DOHH2 (cell line): ENCODE results near the gene UBTD1.
"Not testable (repeated sequence)": the region's sequence is repeated elsewhere in the genome, so short reads cannot be mapped to it uniquely, and the experiment has no call there.

ENCODE experiments used
- H3F3A ChIP-seq: fragments of 200-600 bp; sonication (generic), shearing (Covaris generic); 2 replicates; pipeline ENCODE4 v1.6.0; 2016; ENCODE audit warnings: antibody characterized with exemption, mild to moderate bottlenecking; ENCODE audit not compliant: control insufficient read depth, insufficient read depth
- H3K27ac ChIP-seq: fragments of 200-600 bp; sonication (generic); 2 replicates; pipeline ENCODE4 v1.5.1; 2014; ENCODE audit warnings: low read depth, mild to moderate bottlenecking, low read length, moderate library complexity
- H3K27me3 ChIP-seq: fragments of 200-600 bp; sonication (generic); 2 replicates; pipeline ENCODE4 v1.6.1; 2014; ENCODE audit warnings: mild to moderate bottlenecking, low read length, mixed read lengths; ENCODE audit not compliant: control insufficient read depth
- H3K36me3 ChIP-seq: fragments of 200-600 bp; sonication (generic); 2 replicates; pipeline ENCODE4 v1.6.1; 2014; ENCODE audit warnings: mild to moderate bottlenecking, low read length, moderate library complexity, mixed read lengths; ENCODE audit not compliant: control insufficient read depth
- H3K4me1 ChIP-seq: fragments of 200-600 bp; sonication (generic); 2 replicates; pipeline ENCODE4 v1.6.1; 2014; ENCODE audit warnings: mild to moderate bottlenecking, low read length, mixed read lengths; ENCODE audit not compliant: control insufficient read depth
- H3K4me2 ChIP-seq: fragments of 200-600 bp; sonication (generic); 2 replicates; pipeline ENCODE4 v1.6.0; 2014; ENCODE audit warnings: mild to moderate bottlenecking, low read length, moderate library complexity
- H3K4me3 ChIP-seq: fragments of 200-600 bp; sonication (generic); 2 replicates; pipeline ENCODE4 v1.5.1; 2014; ENCODE audit warnings: mild to moderate bottlenecking, low read length, mixed read lengths
- H3K79me2 ChIP-seq: fragments of 200-600 bp; sonication (generic); 2 replicates; pipeline ENCODE4 v1.6.1; 2014; ENCODE audit warnings: mild to moderate bottlenecking, low read length, mixed read lengths; ENCODE audit not compliant: control insufficient read depth
- H3K9me2 ChIP-seq: fragments of 200-600 bp; sonication (generic); replicated peaks from 2 replicates; pipeline ENCODE4 v1.6.1; 2014; ENCODE audit warnings: mild to moderate bottlenecking, low read length, mixed read lengths; ENCODE audit not compliant: control insufficient read depth
- H3K9me3 ChIP-seq: fragments of 200-600 bp; sonication (generic); 2 replicates; pipeline ENCODE4 v1.6.1; 2014; ENCODE audit warnings: antibody characterized with exemption, low read length, mixed read lengths; ENCODE audit not compliant: control insufficient read depth, insufficient read depth
- H4K20me1 ChIP-seq: fragments of 200-600 bp; sonication (generic); 2 replicates; pipeline ENCODE4 v1.6.0; 2014; ENCODE audit warnings: low read depth, mild to moderate bottlenecking, antibody characterized with exemption, low read length, moderate library complexity; ENCODE audit not compliant: control insufficient read depth, insufficient read depth
- CTCF ChIP-seq: fragments of 200-600 bp; sonication (generic); IDR thresholded peaks from one replicate; pipeline ENCODE4 v1.5.1; 2014; ENCODE audit warnings: antibody characterized with exemption, mild to moderate bottlenecking, low read depth, low read length; ENCODE audit not compliant: poor library complexity, severe bottlenecking
- EZH2phosphoT487 ChIP-seq: fragments of 200-600 bp; sonication (generic); IDR thresholded peaks from 2 replicates; pipeline ENCODE4 v1.6.1; 2017; ENCODE audit warnings: borderline replicate concordance, mild to moderate bottlenecking, antibody characterized with exemption, low read length, moderate library complexity, mixed read lengths

The UBTD1 gene

GRCh38 chr10:97474918-97475317 lies 23.8 kb upstream of the UBTD1 start:
- H3K79me2 ChIP-seq: no peaks in the 10 kb centered on the region
- H4K20me1 ChIP-seq: no peaks in the 10 kb centered on the region
- H3K27ac ChIP-seq: no peak overlapping the region
- no peaks in the 10 kb centered on the region for H3K9me3 ChIP-seq
- H3F3A ChIP-seq: no peaks in the 10 kb centered on the region
- no peaks in the 10 kb centered on the region for H3K27me3 ChIP-seq
- H3K4me2 ChIP-seq: no peak overlapping the region
- no peak overlapping the region for H3K4me3 ChIP-seq
- no peaks in the 10 kb centered on the region for H3K9me2 ChIP-seq
- H3K36me3 ChIP-seq: peaks cover 89% of the 10 kb centered on the region
- H3K4me1 ChIP-seq: no peaks in the 10 kb centered on the region
- TF ChIP-seq CTCF: no peak
- TF ChIP-seq EZH2phosphoT487: no peak

- no peaks in the 10 kb centered on the region for H3K27me3 ChIP-seq
- H3K9me3 ChIP-seq: no peaks in the 10 kb centered on the region
- H4K20me1 ChIP-seq: no peaks in the 10 kb centered on the region
- H3K36me3 ChIP-seq: peaks cover 90% of the 10 kb centered on the region
- no peak overlapping the region for H3K4me2 ChIP-seq
- no peak overlapping the region for H3K4me3 ChIP-seq
- H3K27ac ChIP-seq: no peak overlapping the region
- H3K9me2 ChIP-seq: no peaks in the 10 kb centered on the region
- TF ChIP-seq EZH2phosphoT487 (no peak), CTCF (no peak)
- H3K79me2 ChIP-seq: no peaks in the 10 kb centered on the region
- H3K4me1 ChIP-seq: no peaks in the 10 kb centered on the region
- no peaks in the 10 kb centered on the region for H3F3A ChIP-seq
Measured at GRCh38 chr10:97475936-97476594, 22.7 kb upstream of the UBTD1 start.

DNA sequence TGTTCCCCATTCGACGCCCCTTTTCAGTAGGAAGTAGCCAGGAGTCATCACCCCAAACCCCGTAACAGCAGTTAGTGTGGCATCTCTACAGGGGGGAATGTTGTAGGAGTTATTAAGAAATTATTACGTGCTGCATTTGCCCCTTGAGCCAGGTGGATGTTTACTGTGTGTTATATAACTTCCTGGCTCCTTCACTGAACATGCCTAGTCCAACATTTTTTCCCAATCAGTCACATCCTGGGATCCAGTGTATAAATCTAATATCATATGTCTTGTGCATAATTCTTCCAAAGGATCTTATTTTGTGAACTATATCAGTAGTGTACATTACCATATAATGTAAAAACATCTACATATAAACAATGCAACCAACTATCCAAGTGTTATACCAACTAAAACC lies 19.3 kb upstream of the UBTD1 start:
- not testable (repeated sequence) for H4K20me1 ChIP-seq, H3K4me1 ChIP-seq, H3F3A ChIP-seq, H3K27me3 ChIP-seq, H3K4me2 ChIP-seq, H3K9me2 ChIP-seq, H3K4me3 ChIP-seq, H3K27ac ChIP-seq, H3K9me3 ChIP-seq
- H3K79me2 ChIP-seq: peaks cover 11% of the 10 kb centered on the region
- peaks cover 88% of the 10 kb centered on the region for H3K36me3 ChIP-seq

DNA sequence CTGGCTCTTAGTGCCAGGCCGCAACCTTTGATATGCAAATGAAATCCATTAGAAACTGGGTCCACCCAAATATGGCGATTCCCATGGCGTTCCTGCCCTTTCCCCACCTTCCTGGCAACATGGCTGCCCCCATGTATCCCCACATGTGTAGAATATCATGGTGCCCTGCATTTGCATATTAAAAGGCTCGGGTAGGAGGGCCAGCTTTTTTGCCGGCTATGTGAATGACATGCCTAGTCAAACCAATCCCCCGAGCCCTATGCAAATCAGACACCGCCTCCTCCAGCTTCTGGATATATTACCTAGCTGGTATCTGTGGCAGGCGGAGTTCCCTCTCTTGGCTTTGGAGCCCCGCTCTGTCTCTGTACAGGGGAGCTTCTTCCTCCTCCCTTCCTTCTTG lies 18.8 kb upstream of the UBTD1 start:
- Histone ChIP-seq H3K4me2 (no peak overlapping the region), H3K4me1 (no peaks in the 10 kb centered on the region), H3K36me3 (peaks cover 83% of the 10 kb centered on the region), H3K27me3 (no peaks in the 10 kb centered on the region), H3F3A (no peaks in the 10 kb centered on the region), H3K4me3 (no peak overlapping the region), H4K20me1 (no peaks in the 10 kb centered on the region), H3K27ac (no peak overlapping the region), H3K9me2 (no peaks in the 10 kb centered on the region), H3K79me2 (peaks cover 16% of the 10 kb centered on the region), H3K9me3 (no peaks in the 10 kb centered on the region)
- TF ChIP-seq CTCF (no peak), EZH2phosphoT487 (no peak)
